Testis (tissue), 3 donors: ENCODE measurements around the gene HHIPL1. TPM values are rescaled to one million over a fixed set of nuclear protein-coding genes. Genes with fewer than 3 reads are reported as not detected.
"Not testable (repeated sequence)": the region's sequence is repeated elsewhere in the genome, so short reads cannot be mapped to it uniquely, and the experiment has no call there.

Source experiments
- DNase-seq: peaks from one replicate; pipeline ENCODE4 v3.0.0-alpha.2; 2019
- H3K27ac ChIP-seq, 2 donors: fragments of 200-600 bp; sonication (generic); one replicate each; pipeline ENCODE4 v1.5.1; 2019
- H3K27me3 ChIP-seq: fragments of 200-600 bp; sonication (generic); one replicate; pipeline ENCODE4 v1.5.1; 2019
- H3K36me3 ChIP-seq: fragments of 200-600 bp; sonication (generic); one replicate; pipeline ENCODE4 v1.5.1; 2017; ENCODE audit warnings: low read depth; ENCODE audit errors: missing control alignments
- H3K4me1 ChIP-seq: fragments of 200-600 bp; sonication (generic); one replicate; pipeline ENCODE4 v1.5.1; 2019
- H3K4me3 ChIP-seq, 2 donors: fragments of 200-600 bp; sonication (generic); one replicate each; pipeline ENCODE4 v1.5.1; 2017 to 2019
- H3K9me3 ChIP-seq: fragments of 200-600 bp; sonication (generic); one replicate; pipeline ENCODE4 v1.5.1; 2017
- POLR2A ChIP-seq: fragments of 450-650 bp; IDR thresholded peaks from one replicate; pipeline ENCODE4 v1.6.1; 2017; ENCODE audit warnings: antibody characterized with exemption, mild to moderate bottlenecking, moderate library complexity
- WGBS, 2 donors: methylation state at CpG; one replicate each; pipeline ENCODE4 v1.1.5; 2018; 5-methylcytosine and 5-hydroxymethylcytosine counted together
- intact Hi-C: fragments of 100-400 bp; cut with DNase I; formaldehyde crosslinking; loops from one replicate; pipeline ENCODE4 v1.15.1; 2023; ENCODE audit warnings: low total_unique reads
- polyA plus RNA-seq: library from polyadenylated mRNA; stranded (reverse); fragments of 350-450 nt; fragmentation: Illumina TruSeq; extraction: RNeasy Lipid Tissue Mini Kit (QIAGEN cat#74804); gene quantifications from one replicate; pipeline ENCODE4 v1.2.3, GENCODE V29; 2014; ENCODE audit warnings: low read depth, low replicate concordance; ENCODE audit not compliant: insufficient read depth
- total RNA-seq, 2 donors: library from RNA; depleted of rRNA; stranded (reverse); fragments of >200 nt; gene quantifications; one replicate each; pipeline ENCODE4 v1.2.3, GENCODE V29; 2016
- TF ChIP-seq, protein P1 (sequence below), 3 experiments: fragments of 450-650 bp in 2 of 3; fragments of 200-600 bp in 1 of 3; sonication (generic) in 1 of 3; IDR thresholded peaks; one replicate each; pipeline ENCODE4 v1.5.1; 2016 to 2019; ENCODE audit warnings: antibody characterized with exemption in 3 of 3, mild to moderate bottlenecking in 2 of 3, moderate library complexity in 1 of 3

The HHIPL1 gene
- total and polyA plus RNA-seq, 3 donors from 2014 or later: 1.0 to 3.9 (median 2.7) TPM

DNA sequence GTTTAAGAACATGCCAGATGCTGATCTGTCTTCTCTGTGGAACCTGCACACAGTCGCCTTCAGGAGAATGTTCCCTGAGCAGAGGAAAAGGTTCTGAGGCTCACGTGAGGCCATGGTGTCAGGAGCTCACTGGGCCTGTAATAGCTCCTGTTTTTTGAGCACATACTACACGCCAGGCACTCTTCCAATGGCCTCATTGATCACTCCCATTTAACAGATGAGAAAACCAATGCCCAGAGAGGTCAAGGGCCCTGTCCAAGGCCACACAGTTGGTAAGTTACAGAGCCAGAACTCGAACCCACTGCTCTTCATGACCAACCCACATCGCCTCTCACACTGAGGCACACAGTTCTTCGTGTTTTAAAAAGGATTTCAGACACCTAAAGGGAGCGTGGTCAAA, 7.3 kb upstream of the HHIPL1 start:
- no peak overlapping the region for H3K27ac ChIP-seq
- H3K4me3 ChIP-seq: no peak overlapping the region
- intact Hi-C loops: no loop called here
- no peaks in the 10 kb centered on the region for H3K9me3 ChIP-seq
- no peaks in the 10 kb centered on the region for H3K27me3 ChIP-seq
- no peak for DNase-seq
- 90 to 94% methylated on average over 7 of the region's 7 CpGs for WGBS, 2 donors
- H3K36me3 ChIP-seq: no peaks in the 10 kb centered on the region
- no peaks in the 10 kb centered on the region for H3K4me1 ChIP-seq
- TF ChIP-seq, protein P1, sequence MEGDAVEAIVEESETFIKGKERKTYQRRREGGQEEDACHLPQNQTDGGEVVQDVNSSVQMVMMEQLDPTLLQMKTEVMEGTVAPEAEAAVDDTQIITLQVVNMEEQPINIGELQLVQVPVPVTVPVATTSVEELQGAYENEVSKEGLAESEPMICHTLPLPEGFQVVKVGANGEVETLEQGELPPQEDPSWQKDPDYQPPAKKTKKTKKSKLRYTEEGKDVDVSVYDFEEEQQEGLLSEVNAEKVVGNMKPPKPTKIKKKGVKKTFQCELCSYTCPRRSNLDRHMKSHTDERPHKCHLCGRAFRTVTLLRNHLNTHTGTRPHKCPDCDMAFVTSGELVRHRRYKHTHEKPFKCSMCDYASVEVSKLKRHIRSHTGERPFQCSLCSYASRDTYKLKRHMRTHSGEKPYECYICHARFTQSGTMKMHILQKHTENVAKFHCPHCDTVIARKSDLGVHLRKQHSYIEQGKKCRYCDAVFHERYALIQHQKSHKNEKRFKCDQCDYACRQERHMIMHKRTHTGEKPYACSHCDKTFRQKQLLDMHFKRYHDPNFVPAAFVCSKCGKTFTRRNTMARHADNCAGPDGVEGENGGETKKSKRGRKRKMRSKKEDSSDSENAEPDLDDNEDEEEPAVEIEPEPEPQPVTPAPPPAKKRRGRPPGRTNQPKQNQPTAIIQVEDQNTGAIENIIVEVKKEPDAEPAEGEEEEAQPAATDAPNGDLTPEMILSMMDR (IDR thresholded peaks at IDR 0.05): no peak
- TF ChIP-seq POLR2A: no peak

DNA sequence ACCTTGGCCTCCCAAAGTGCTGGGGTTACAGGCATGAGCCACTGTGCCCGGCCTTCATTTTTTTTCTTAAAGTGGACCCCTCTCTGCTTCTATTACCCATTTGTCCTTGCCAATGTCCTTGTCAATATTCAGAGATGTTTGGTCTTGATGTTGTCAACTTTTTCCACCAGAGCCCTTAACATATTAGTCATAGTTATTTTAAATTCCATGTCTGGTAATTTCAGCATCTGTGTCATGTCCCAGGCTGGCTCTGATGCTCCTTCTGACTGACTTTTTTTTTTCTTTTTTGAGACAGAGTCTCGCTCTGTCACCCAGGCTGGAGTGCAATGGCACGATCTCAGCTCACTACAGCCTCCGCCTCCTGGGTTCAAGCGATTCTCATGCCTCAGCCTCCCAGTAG, 2.2 kb upstream of the HHIPL1 start:
- intact Hi-C loops, H3K9me3 ChIP-seq, H3K36me3 ChIP-seq, DNase-seq, H3K4me3 ChIP-seq, H3K27me3 ChIP-seq, H3K27ac ChIP-seq, H3K4me1 ChIP-seq: not testable (repeated sequence)
- 91 to 95% methylated on average over 5 of the region's 5 CpGs for WGBS, 2 donors

DNA sequence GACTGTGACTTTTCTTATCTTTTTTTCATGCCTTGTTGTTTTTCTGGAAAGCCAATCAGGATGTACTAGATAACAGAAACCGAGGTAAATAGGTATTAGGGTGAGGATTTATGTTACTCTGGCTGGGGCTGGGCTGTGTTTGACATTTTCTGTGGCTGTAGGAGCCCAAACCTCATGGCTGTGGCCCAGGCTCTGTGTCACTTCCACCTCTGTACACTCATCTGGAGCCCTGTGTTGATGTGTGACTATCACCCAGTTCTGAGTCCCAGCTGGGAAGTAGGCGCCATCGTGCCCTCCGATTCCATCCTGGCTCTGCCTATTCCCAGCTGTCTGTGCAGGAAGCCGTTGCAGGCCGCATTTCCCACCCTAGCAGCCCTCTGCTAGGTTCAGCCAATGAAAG, 1.6 kb upstream of the HHIPL1 start:
- H3K4me1 ChIP-seq: peaks cover 5% of the 10 kb centered on the region
- 57 to 73% methylated on average over 6 of the region's 6 CpGs for WGBS, 2 donors
- DNase-seq: no peak
- no peaks in the 10 kb centered on the region for H3K36me3 ChIP-seq
- no peaks in the 10 kb centered on the region for H3K27me3 ChIP-seq
- TF ChIP-seq, protein P1 (IDR thresholded peaks at IDR 0.05): no peak
- no peak for TF ChIP-seq POLR2A
- intact Hi-C loops: no loop called here
- no peaks in the 10 kb centered on the region for H3K9me3 ChIP-seq
- no peak overlapping the region for H3K4me3 ChIP-seq
- no peak overlapping the region for H3K27ac ChIP-seq

DNA sequence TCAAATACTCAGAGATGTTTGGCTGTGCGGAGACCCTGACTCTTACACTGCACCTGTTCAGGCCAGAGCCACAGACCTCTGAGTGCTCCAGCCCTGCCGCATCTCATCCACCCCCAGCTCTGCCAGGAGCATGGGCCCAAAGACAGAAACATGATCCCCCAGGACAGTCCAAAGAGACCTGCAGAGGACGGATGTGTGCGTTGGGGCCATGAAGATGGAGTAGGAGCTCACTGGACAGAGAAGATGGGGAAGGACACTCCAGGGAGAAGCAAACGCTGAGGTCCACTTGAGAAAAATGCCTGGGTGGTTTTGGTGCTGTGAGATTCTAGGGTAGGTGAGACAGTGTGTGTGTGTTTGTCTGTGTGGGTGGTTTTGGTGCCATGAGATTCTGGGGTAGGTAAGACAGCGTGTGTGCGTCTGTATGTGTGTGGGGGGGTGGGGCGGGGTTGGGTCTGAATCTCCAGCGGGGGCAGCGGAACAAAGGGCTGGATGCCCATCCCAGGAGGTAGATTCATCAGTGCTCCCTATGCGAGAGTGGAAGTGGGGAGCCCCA, 818 bp upstream of the HHIPL1 start:
- Histone ChIP-seq H3K27me3 (no peaks in the 10 kb centered on the region), H3K27ac (no peak overlapping the region), H3K36me3 (no peaks in the 10 kb centered on the region), H3K4me3 (no peak overlapping the region), H3K9me3 (no peaks in the 10 kb centered on the region), H3K4me1 (peaks cover 5% of the 10 kb centered on the region)
- no peak for TF ChIP-seq POLR2A
- TF ChIP-seq, protein P1 (IDR thresholded peaks at IDR 0.05): no peak
- intact Hi-C loops: no loop called here
- 65 to 74% methylated on average over 11 of the region's 11 CpGs for WGBS, 2 donors
- no peak for DNase-seq

DNA sequence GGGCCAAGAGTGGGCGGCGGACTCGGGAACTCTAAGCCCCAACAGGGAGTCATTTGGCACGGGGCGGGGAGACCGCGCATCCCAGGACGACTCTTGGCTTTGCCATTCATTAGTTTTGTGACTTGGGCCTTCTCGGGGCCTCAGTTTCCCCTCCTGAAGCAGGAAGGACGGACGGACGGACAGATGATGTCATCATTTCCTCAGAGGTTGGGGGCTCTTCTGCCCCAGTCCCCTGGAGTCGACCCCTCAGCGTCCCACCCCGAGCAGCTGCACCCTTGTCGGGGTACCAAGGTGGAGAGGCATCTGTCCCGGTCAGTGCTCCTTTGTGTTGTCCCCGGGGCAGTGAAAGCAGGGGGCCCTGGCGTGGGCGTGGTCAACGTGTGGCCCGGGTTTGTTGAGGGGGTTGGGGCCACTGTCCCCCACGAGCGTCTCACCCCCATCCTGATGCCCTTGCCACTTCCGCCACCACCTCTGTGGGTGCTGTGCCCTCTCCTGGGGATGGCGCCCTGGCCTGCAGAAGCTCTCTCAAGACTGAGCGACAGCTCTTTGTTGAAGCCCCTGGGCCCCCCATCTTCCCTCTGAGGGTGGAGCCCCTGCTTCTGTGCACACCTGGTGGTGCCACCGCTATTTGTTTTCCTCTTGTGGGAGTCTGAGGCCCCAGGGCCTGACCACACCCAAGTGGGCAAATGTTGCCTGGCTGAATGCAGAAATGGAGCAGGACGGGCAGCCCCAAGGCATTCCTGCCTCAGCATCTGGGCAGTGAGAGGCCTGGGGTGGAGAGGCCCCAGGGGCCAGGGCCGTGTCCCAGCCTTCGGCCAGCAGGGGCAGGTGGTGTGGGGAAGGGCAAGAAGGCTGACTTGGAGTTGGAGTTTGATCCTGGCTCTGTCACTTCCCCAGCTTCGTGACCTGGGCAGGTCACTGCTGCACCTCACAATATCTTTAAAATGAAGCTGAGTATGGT, 896 bp downstream of the HHIPL1 start:
- WGBS, 2 donors: 32 to 46% methylated on average over 11 to 32 of the region's 32 CpGs
- TF ChIP-seq POLR2A: no peak
- TF ChIP-seq, protein P1 (IDR thresholded peaks at IDR 0.05): no peak

More for the DNA sequence above, 896 bp downstream of the HHIPL1 start:
- Histone ChIP-seq H3K4me3 (peak overlapping the region; percentile 52 to 53), H3K9me3 (no peaks in the 10 kb centered on the region), H3K27me3 (no peaks in the 10 kb centered on the region), H3K36me3 (no peaks in the 10 kb centered on the region), H3K4me1 (peaks cover 5% of the 10 kb centered on the region), H3K27ac (no peak overlapping the region)
- no peak for DNase-seq
- intact Hi-C loops: no loop called here
